Kidney (tissue), 14 donors: ENCODE data around the gene ZNF451. TPM values are rescaled to one million over a fixed set of nuclear protein-coding genes. Genes with fewer than 3 reads are reported as not detected.

Experiments
- DNase-seq, 5 donors: peaks; one replicate each; pipeline ENCODE4 v3.0.0-alpha.2; 2013 to 2020
- FAIRE-seq: peaks from 2 replicates; lab custom pipeline; 2012; peaks lifted over from hg19 to GRCh38; lab: Jason Lieb, UNC
- H3K27ac ChIP-seq, 2 donors: one replicate each; pipeline ENCODE4 v1.7.0; 2013; ENCODE audit warnings: low read depth in 2 of 2, low read length in 2 of 2, inconsistent platforms in 1 of 2
- H3K27me3 ChIP-seq: one replicate; pipeline ENCODE4 v1.7.1; 2013; ENCODE audit warnings: low read length, inconsistent platforms; ENCODE audit not compliant: control insufficient read depth, insufficient read depth
- H3K36me3 ChIP-seq, 3 donors: one replicate each; pipeline versions ENCODE4 v1.7.0 to v1.7.1; 2013; ENCODE audit warnings: low read length in 3 of 3, control low read depth in 1 of 3, inconsistent platforms in 1 of 3; ENCODE audit not compliant: insufficient read depth in 3 of 3, control insufficient read depth in 2 of 3
- H3K4me1 ChIP-seq, 3 donors: one replicate each; pipeline versions ENCODE4 v1.7.0 to v1.7.1; 2013; ENCODE audit warnings: low read length in 3 of 3, inconsistent platforms in 1 of 3, low read depth in 1 of 3; ENCODE audit not compliant: control insufficient read depth in 2 of 3, insufficient read depth in 2 of 3
- H3K4me3 ChIP-seq, 3 donors: one replicate each; pipeline versions ENCODE4 v1.7.0 to v1.8.1; 2013; ENCODE audit warnings: low read length in 3 of 3, control low read depth in 1 of 3, inconsistent platforms in 1 of 3
- H3K9ac ChIP-seq, 3 donors: one replicate each; pipeline versions ENCODE4 v1.7.0 to v1.7.1; 2013; ENCODE audit warnings: low read length in 3 of 3, control low read depth in 1 of 3, inconsistent platforms in 1 of 3
- H3K9me3 ChIP-seq, 3 donors: one replicate each; pipeline versions ENCODE4 v1.7.0 to v1.7.1; 2013; ENCODE audit warnings: low read length in 3 of 3, control low read depth in 1 of 3, inconsistent platforms in 1 of 3; ENCODE audit not compliant: control insufficient read depth in 2 of 3, insufficient read depth in 1 of 3
- CTCF ChIP-seq: IDR thresholded peaks from 3 replicates; pipeline ENCODE4 v1.5.1; 2012; ENCODE audit warnings: mild to moderate bottlenecking, moderate library complexity, borderline replicate concordance; ENCODE audit not compliant: insufficient read depth; ENCODE audit errors: extremely low read depth
- intact Hi-C: fragments of 100-400 bp; cut with DNase I; formaldehyde crosslinking; loops from one replicate; pipeline ENCODE4 v1.11.1; 2022
- polyA plus RNA-seq: library from polyadenylated mRNA; stranded (reverse); fragments of 350-450 nt; fragmentation: Illumina TruSeq; extraction: RNeasy Lipid Tissue Mini Kit (QIAGEN cat#74804); gene quantifications from one replicate; pipeline ENCODE4 v1.2.3, GENCODE V29; 2014; ENCODE audit warnings: low read depth, low replicate concordance; ENCODE audit not compliant: insufficient read depth
- total RNA-seq: library from RNA; stranded (reverse); fragmentation: NEBNext Ultra II Directional; extraction: Animal tissue kit (Norgen Biotek cat#: 25700); gene quantifications from one replicate; pipeline ENCODE4 v1.2.1, GENCODE V29; 2021
- donor health status: control.
- donor health status: control.
- donor health status: control.
- donor health status: control.
- donor health status: control.
- donor health status: DM: yes; HTN: yes; CAD: no.
- donor health status: Normal renal cell carcinoma (clear cell type).

Gene ZNF451
- total and polyA plus RNA-seq, 2 donors from 2014 or later: 7.8 to 55.0 TPM

DNA sequence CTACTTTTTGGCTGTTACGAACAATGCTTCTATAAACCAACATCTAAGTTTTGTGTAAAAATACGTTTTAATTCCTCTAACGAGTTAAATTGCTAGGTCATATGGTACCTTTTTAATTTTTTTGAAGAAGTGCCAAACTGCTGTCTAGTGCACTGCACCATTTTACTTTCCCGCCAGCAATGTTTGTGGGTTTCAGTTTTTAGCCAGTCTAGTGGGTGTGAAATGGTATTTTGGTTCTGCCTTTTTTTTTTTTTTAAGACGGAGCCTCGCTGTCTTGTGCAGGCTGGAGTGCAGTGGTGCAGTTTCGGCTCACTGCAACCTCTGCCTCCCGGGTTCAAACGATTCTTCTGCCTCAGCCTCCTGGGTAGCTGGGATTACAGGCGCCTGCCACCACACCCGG lies 48.0 kb downstream of the ZNF451 start:
- no peak overlapping the region for H3K27ac ChIP-seq
- H3K4me3 ChIP-seq: no peak overlapping the region
- DNase-seq (no peak), FAIRE-seq (no peak)
- H3K36me3 ChIP-seq: peaks cover 0 to 14% (median 5%) of the 10 kb centered on the region in 3 donors
- H3K9ac ChIP-seq: no peak overlapping the region
- H3K4me1 ChIP-seq: no peaks in the 10 kb centered on the region
- no peak for TF ChIP-seq CTCF
- intact Hi-C loops: no loop called here
- no peaks in the 10 kb centered on the region for H3K27me3 ChIP-seq
- H3K9me3 ChIP-seq: no peaks in the 10 kb centered on the region

DNA sequence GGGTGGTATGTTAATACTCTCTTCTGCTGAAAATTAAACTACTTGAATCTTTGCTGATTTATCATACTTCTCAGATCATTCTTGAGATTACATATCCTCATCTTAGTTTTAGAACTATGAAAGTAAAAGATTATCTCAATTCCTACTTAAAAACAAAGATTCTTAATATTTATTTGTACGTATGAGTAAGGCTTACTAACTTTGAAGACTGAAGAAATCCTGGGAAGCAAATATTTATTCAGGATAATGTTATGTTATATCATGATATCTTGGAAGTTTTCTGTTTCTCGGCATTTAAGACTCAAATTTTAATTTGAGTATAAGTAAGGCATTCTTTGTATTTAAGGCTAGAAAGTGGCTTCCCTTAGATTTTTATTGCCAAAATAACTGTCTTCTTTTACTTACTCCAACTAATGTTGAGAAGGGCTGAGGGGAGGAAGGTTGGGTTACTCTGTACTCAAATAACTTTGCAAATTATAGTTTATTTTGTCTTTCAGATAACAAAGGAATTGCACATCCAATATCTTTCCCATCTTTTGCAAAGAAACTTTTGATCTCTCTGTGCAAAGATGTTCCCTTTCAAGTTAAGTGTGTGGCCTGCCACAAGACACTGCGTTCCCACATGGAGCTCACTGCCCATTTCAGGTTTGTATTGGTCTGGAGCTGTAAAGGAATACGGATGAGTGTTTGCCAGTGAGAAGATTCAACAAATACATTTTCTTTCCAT lies 51.6 kb downstream of the ZNF451 start:
- intact Hi-C loops: no loop called here
- no peak overlapping the region for H3K9ac ChIP-seq
- H3K4me1 ChIP-seq: no peaks in the 10 kb centered on the region
- no peak overlapping the region for H3K4me3 ChIP-seq
- TF ChIP-seq CTCF: no peak
- H3K27me3 ChIP-seq: no peaks in the 10 kb centered on the region
- peaks cover 0 to 20% (median 2%) of the 10 kb centered on the region in 3 donors for H3K36me3 ChIP-seq
- DNase-seq: no peak
- no peak overlapping the region for H3K27ac ChIP-seq
- no peak for FAIRE-seq
- no peaks in the 10 kb centered on the region for H3K9me3 ChIP-seq

- no peaks in the 10 kb centered on the region for H3K4me1 ChIP-seq
- no peaks in the 10 kb centered on the region for H3K9me3 ChIP-seq
- H3K27ac ChIP-seq: no peak overlapping the region
- intact Hi-C loops: no loop called here
- no peak for FAIRE-seq
- H3K9ac ChIP-seq: no peak overlapping the region
- no peak overlapping the region for H3K4me3 ChIP-seq
- no peak for DNase-seq
- TF ChIP-seq CTCF: no peak
- no peaks in the 10 kb centered on the region for H3K27me3 ChIP-seq
- peaks cover 0 to 17% (median 2%) of the 10 kb centered on the region in 3 donors for H3K36me3 ChIP-seq
Observed at GRCh38 chr6:57142178-57142525, 52.2 kb downstream of the ZNF451 start.
